ENCODE measurements around the gene RFXAP.
A peak's percentile ranks its signal among the peaks of the same experiment; 100 is the strongest.
"Not testable (repeated sequence)": the region's sequence is repeated elsewhere in the genome, so short reads cannot be mapped to it uniquely, and the experiment has no call there.

The RFXAP gene

GRCh38 chr13:36818804-36819738 is at the start of gene RFXAP:
RFXAP (plus strand) TSS chr13:36819222; CDS start chr13:36819358, 136 bp downstream.
- DNase-seq (ENCODE audit: low read depth in 1 of 2, low spot score in 1 of 2), result peak; percentile 80 to 88

- DNase-seq (ENCODE audit: low read depth in 1 of 2, low spot score in 1 of 2), result no peak
Observed at GRCh38 chr13:36769545-36769944, 49.5 kb upstream of the RFXAP start.

GRCh38 chr13:36770741-36771140 is 48.3 kb upstream of the RFXAP start:
- no peak for DNase-seq (ENCODE audit: low read depth in 1 of 2, low spot score in 1 of 2)

- DNase-seq (ENCODE audit: low read depth in 1 of 2, low spot score in 1 of 2), result no peak
Observed at GRCh38 chr13:36772853-36773252, 46.2 kb upstream of the RFXAP start.

GRCh38 chr13:36774931-36775330 is 44.1 kb upstream of the RFXAP start:
- DNase-seq (ENCODE audit: low read depth in 1 of 2, low spot score in 1 of 2), result no peak

GRCh38 chr13:36776175-36776574 is 42.8 kb upstream of the RFXAP start:
- no peak for DNase-seq (ENCODE audit: low read depth in 1 of 2, low spot score in 1 of 2)

GRCh38 chr13:36778083-36778671 is 40.8 kb upstream of the RFXAP start:
- no peak for DNase-seq (ENCODE audit: low read depth in 1 of 2, low spot score in 1 of 2)

GRCh38 chr13:36783890-36784289 is 35.1 kb upstream of the RFXAP start:
- no peak for DNase-seq (ENCODE audit: low read depth in 1 of 2, low spot score in 1 of 2)

- not testable (repeated sequence) for DNase-seq (ENCODE audit: low read depth in 1 of 2, low spot score in 1 of 2)
Observed at GRCh38 chr13:36786175-36786574, 32.8 kb upstream of the RFXAP start.

GRCh38 chr13:36787181-36787580 is 31.8 kb upstream of the RFXAP start:
- DNase-seq (ENCODE audit: low read depth in 1 of 2, low spot score in 1 of 2), result no peak

GRCh38 chr13:36788276-36788675 is 30.7 kb upstream of the RFXAP start:
- no peak for DNase-seq (ENCODE audit: low read depth in 1 of 2, low spot score in 1 of 2)

- DNase-seq (ENCODE audit: low read depth in 1 of 2, low spot score in 1 of 2), result no peak
Observed at GRCh38 chr13:36789061-36789460, 30.0 kb upstream of the RFXAP start.

GRCh38 chr13:36789730-36790129 is 29.3 kb upstream of the RFXAP start:
- DNase-seq (ENCODE audit: low read depth in 1 of 2, low spot score in 1 of 2), result no peak

- DNase-seq (ENCODE audit: low read depth in 1 of 2, low spot score in 1 of 2), result no peak
Observed at GRCh38 chr13:36794706-36795105, 24.3 kb upstream of the RFXAP start.

- no peak for DNase-seq (ENCODE audit: low read depth in 1 of 2, low spot score in 1 of 2)
Observed at GRCh38 chr13:36795463-36795862, 23.6 kb upstream of the RFXAP start.

GRCh38 chr13:36796052-36796451 is 23.0 kb upstream of the RFXAP start:
- no peak for DNase-seq (ENCODE audit: low read depth in 1 of 2, low spot score in 1 of 2)

GRCh38 chr13:36801035-36801434 is 18.0 kb upstream of the RFXAP start:
- DNase-seq (ENCODE audit: low read depth in 1 of 2, low spot score in 1 of 2), result no peak

GRCh38 chr13:36804588-36804987 is 14.4 kb upstream of the RFXAP start:
- DNase-seq (ENCODE audit: low read depth in 1 of 2, low spot score in 1 of 2), result no peak

- DNase-seq (ENCODE audit: low read depth in 1 of 2, low spot score in 1 of 2), result no peak
Observed at GRCh38 chr13:36806102-36806501, 12.9 kb upstream of the RFXAP start.

- DNase-seq (ENCODE audit: low read depth in 1 of 2, low spot score in 1 of 2), result no peak
Observed at GRCh38 chr13:36807616-36808015, 11.4 kb upstream of the RFXAP start.

GRCh38 chr13:36813225-36813624 is 5.8 kb upstream of the RFXAP start:
- DNase-seq (ENCODE audit: low read depth in 1 of 2, low spot score in 1 of 2), result no peak

- DNase-seq (ENCODE audit: low read depth in 1 of 2, low spot score in 1 of 2), result no peak
Observed at GRCh38 chr13:36814465-36814864, 4.6 kb upstream of the RFXAP start.
